Fibroblast of peridontal ligament (primary cell): Measurements from ENCODE around the gene ATP1A1.

ENCODE experiments used
- DNase-seq: peaks from one replicate; pipeline ENCODE4 v3.0.0-alpha.2; 2010; ENCODE audit errors: extremely low read depth

ATP1A1 gene

GRCh38 chr1:116439701-116440100 lies 66.7 kb downstream of the ATP1A1 start:
- no peak for DNase-seq

GRCh38 chr1:116440731-116441130 lies 67.7 kb downstream of the ATP1A1 start:
- no peak for DNase-seq

- DNase-seq, result no peak
Observed at GRCh38 chr1:116445534-116445933, 72.5 kb downstream of the ATP1A1 start.

- DNase-seq, result no peak
Observed at GRCh38 chr1:116446686-116447085, 73.6 kb downstream of the ATP1A1 start.

GRCh38 chr1:116448785-116449385 lies 75.8 kb downstream of the ATP1A1 start:
- peak; percentile 58 for DNase-seq

- DNase-seq, result no peak
Observed at GRCh38 chr1:116449578-116449977, 76.5 kb downstream of the ATP1A1 start.

GRCh38 chr1:116451702-116452101 lies 78.7 kb downstream of the ATP1A1 start:
- no peak for DNase-seq

GRCh38 chr1:116453481-116453880 lies 80.4 kb downstream of the ATP1A1 start:
- no peak for DNase-seq

GRCh38 chr1:116453906-116454305 lies 80.9 kb downstream of the ATP1A1 start:
- DNase-seq, result no peak
